Chondrocyte (in vitro differentiated cells): ENCODE measurements around the gene SPACA9. TPM values are rescaled to one million over a fixed set of nuclear protein-coding genes. Genes with fewer than 3 reads are reported as not detected.
A peak's percentile ranks its signal among the peaks of the same experiment; 100 is the strongest.

Experiments used
- DNase-seq: peaks from one replicate; pipeline ENCODE4 v3.0.0; 2021; ENCODE audit warnings: mixed read lengths, low spot score
- H3K27ac Mint-ChIP-seq: one replicate; pipeline ENCODE4 v1.8.0; 2021; ENCODE audit warnings: mild to moderate bottlenecking, moderate library complexity, mixed read lengths; ENCODE audit not compliant: unreplicated experiment
- H3K27me3 Mint-ChIP-seq: 2 replicates; pipeline ENCODE4 v1.8.0; 2021; ENCODE audit warnings: low read depth, mixed read lengths
- H3K36me3 Mint-ChIP-seq: 2 replicates; pipeline ENCODE4 v1.8.0; 2021; ENCODE audit warnings: low read depth, mixed read lengths
- H3K4me1 Mint-ChIP-seq: 2 replicates; pipeline ENCODE4 v1.8.0; 2021; ENCODE audit warnings: low read depth, mild to moderate bottlenecking, mixed read lengths
- H3K4me3 Mint-ChIP-seq: one replicate; pipeline ENCODE4 v1.8.0; 2021; ENCODE audit warnings: mild to moderate bottlenecking, moderate library complexity, mixed read lengths; ENCODE audit not compliant: unreplicated experiment
- H3K9me3 Mint-ChIP-seq: 2 replicates; pipeline ENCODE4 v1.8.0; 2021; ENCODE audit warnings: low read depth, mixed read lengths
- total RNA-seq: library from RNA; stranded (reverse); gene quantifications from 3 replicates; pipeline ENCODE4 v1.2.1, GENCODE V29; 2021
- TF ChIP-seq, protein P1 (sequence below): fragments of 200-600 bp; sonication (generic); IDR thresholded peaks from 2 replicates; pipeline ENCODE4 v1.5.0; 2021; ENCODE audit warnings: antibody characterized with exemption, mild to moderate bottlenecking, moderate library complexity

Gene SPACA9
- total RNA-seq, 1 donor from 2014 or later: 3.3 TPM

DNA sequence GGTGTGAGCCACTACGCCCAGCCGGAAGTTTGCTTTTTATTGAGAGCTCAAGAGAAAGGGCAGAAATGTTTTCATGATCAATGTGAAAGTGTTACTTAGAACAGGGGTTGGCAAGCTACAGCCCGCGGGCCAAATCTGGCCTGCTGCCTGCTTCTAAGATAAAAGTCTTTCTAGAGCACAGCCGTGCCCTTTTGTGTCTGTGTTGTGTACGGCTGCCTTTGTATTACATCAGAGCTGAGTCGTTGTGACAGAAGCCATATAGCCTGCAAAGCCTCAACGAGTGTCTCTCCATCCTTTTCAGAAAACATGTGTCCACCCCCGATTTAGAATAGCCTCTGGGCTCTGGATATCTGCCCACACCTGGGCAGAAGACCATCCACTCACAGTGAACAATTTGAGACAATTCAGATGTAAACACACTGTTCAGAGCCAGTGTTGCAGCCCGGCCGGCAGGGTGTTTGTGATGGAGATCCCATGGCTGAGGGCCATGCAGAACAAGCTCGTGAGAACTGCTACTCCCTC lies 29.5 kb upstream of the SPACA9 start:
- DNase-seq: peak; percentile 48
- no peaks in the 10 kb centered on the region for H3K9me3 Mint-ChIP-seq
- H3K4me1 Mint-ChIP-seq: no peaks in the 10 kb centered on the region
- no peaks in the 10 kb centered on the region for H3K36me3 Mint-ChIP-seq
- H3K27ac Mint-ChIP-seq: no peak overlapping the region
- TF ChIP-seq, protein P1, sequence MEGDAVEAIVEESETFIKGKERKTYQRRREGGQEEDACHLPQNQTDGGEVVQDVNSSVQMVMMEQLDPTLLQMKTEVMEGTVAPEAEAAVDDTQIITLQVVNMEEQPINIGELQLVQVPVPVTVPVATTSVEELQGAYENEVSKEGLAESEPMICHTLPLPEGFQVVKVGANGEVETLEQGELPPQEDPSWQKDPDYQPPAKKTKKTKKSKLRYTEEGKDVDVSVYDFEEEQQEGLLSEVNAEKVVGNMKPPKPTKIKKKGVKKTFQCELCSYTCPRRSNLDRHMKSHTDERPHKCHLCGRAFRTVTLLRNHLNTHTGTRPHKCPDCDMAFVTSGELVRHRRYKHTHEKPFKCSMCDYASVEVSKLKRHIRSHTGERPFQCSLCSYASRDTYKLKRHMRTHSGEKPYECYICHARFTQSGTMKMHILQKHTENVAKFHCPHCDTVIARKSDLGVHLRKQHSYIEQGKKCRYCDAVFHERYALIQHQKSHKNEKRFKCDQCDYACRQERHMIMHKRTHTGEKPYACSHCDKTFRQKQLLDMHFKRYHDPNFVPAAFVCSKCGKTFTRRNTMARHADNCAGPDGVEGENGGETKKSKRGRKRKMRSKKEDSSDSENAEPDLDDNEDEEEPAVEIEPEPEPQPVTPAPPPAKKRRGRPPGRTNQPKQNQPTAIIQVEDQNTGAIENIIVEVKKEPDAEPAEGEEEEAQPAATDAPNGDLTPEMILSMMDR: no peak
- H3K27me3 Mint-ChIP-seq: peaks cover 2% of the 10 kb centered on the region
- no peak overlapping the region for H3K4me3 Mint-ChIP-seq

DNA sequence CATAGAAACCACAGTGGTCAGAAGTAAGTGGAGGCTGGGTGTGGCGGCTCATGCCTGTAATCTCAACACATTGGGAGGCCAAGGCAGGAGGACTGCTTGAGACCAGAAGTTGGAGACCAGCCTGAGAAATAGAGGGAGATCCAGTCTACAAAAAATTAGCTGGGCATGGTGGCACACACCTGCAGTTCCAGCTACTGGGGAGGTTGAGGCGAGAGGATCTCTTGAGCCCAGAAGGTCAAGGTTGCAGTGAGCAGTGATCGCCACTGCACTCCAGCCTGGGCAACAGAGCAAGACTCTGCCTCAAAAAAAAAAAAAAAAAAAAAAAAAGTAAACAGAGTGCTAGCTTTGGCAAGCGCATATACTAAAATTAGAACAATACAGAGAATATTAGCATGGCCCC lies 25.2 kb upstream of the SPACA9 start:
- H3K36me3 Mint-ChIP-seq: no peaks in the 10 kb centered on the region
- no peak overlapping the region for H3K4me3 Mint-ChIP-seq
- H3K27me3 Mint-ChIP-seq: peaks cover 10% of the 10 kb centered on the region

DNA sequence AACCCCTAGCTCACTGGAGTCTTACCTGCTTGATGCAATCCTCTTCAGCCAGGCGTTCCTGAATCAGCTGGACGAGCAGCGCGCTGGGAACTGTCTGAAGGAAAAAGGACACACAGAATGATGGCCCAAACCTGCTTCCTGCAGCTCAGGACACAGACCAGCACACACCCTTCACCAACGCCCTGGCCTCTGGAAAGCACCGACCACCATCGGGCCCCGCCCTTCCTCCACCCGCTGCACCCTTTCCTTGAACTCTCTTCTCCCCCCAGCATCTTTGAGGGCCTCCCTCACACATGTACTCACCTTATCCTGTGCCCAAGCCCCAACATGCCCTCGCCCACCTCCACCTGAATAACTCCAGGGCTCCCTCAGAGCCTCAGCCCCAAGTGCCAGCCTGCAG lies 23.9 kb upstream of the SPACA9 start:
- no peak overlapping the region for H3K27ac Mint-ChIP-seq
- no peaks in the 10 kb centered on the region for H3K9me3 Mint-ChIP-seq

More for the DNA sequence above, 25.2 kb upstream of the SPACA9 start:
- TF ChIP-seq, protein P1: no peak
- Mint-ChIP-seq H3K27ac (no peak overlapping the region), H3K9me3 (no peaks in the 10 kb centered on the region), H3K4me1 (peaks cover 4% of the 10 kb centered on the region)
- peak; percentile 8 for DNase-seq

DNA sequence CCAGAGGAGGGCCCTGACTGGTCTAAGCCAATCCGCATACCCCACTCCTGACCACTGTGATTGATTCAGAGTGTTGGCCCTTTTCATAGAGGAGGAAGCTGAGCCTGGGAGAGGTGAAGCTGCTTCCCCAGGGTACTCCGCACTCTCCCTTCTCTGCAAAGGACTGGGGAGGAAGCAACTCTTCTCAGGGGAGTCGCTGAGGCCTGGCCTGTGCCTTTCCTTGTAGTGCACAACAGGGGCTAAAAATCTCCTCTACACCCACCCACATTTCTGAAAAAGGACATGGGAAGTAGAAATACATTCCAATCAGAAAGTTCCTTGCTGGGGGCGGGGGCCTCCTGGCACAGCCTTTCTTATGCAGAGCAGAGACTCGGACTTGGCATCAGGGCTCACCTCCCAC lies 22.8 kb upstream of the SPACA9 start:
- H3K9me3 Mint-ChIP-seq: no peaks in the 10 kb centered on the region
- peaks cover 2% of the 10 kb centered on the region for H3K36me3 Mint-ChIP-seq
- H3K4me3 Mint-ChIP-seq: no peak overlapping the region

More for the DNA sequence above, 23.9 kb upstream of the SPACA9 start:
- Mint-ChIP-seq H3K36me3 (peaks cover 2% of the 10 kb centered on the region), H3K27me3 (peaks cover 18% of the 10 kb centered on the region), H3K4me3 (no peak overlapping the region), H3K4me1 (peaks cover 4% of the 10 kb centered on the region)
- TF ChIP-seq, protein P1: no peak
- peak; percentile 25 for DNase-seq

DNA sequence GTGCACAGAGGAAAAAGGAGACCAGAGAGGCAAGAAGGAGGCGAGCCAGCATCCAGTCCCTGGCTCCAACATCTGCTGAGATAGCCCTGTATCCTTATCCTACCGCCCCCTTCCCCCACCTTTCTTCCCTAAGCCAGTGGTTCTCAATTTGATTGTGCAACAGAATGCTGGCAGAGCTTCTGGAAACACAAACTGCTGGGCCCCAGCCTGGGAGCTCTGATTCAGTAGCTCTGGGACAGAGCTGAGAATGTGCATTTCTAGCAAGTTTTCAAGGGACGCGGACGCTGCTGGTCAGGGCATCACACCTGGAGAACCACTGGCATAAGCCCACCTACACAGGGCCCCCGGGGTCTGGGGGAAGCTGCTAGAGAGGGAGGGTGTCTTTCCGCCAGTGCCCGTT lies 21.7 kb upstream of the SPACA9 start:
- Mint-ChIP-seq H3K4me1 (peaks cover 4% of the 10 kb centered on the region), H3K36me3 (peaks cover 2% of the 10 kb centered on the region), H3K27me3 (peaks cover 18% of the 10 kb centered on the region), H3K4me3 (no peak overlapping the region), H3K9me3 (no peaks in the 10 kb centered on the region), H3K27ac (no peak overlapping the region)
- DNase-seq: no peak
- TF ChIP-seq, protein P1: no peak

More for the DNA sequence above, 22.8 kb upstream of the SPACA9 start:
- no peak for DNase-seq
- Mint-ChIP-seq H3K27ac (no peak overlapping the region), H3K27me3 (peaks cover 18% of the 10 kb centered on the region), H3K4me1 (peaks cover 4% of the 10 kb centered on the region)
- TF ChIP-seq, protein P1: no peak
